Stomach (tissue), 9 donors: ENCODE data around the gene ICE1. TPM values are rescaled to one million over a fixed set of nuclear protein-coding genes. Genes with fewer than 3 reads are reported as not detected.

Experiments used
- DNase-seq, 2 donors: peaks; one replicate each; pipeline versions ENCODE4 v3.0.0 to v3.0.0-alpha.2; 2013 to 2019
- H3K27ac ChIP-seq, 5 donors: fragments of 200-600 bp in 4 of 5; sonication (generic) in 4 of 5; one replicate each; pipeline ENCODE4 v1.5.1; 2013 to 2019; ENCODE audit warnings: mild to moderate bottlenecking in 1 of 5, moderate library complexity in 1 of 5
- H3K27me3 ChIP-seq, 3 donors: fragments of 200-600 bp; sonication (generic); one replicate each; pipeline ENCODE4 v1.5.1; 2017 to 2019; ENCODE audit warnings: mixed run types in 1 of 3
- H3K36me3 ChIP-seq, 4 donors: fragments of 200-600 bp; sonication (generic); 1 replicate in 3 of 4; 2 replicates in 1 of 4; pipeline ENCODE4 v1.5.1; 2016 to 2019
- H3K4me1 ChIP-seq, 4 donors: fragments of 200-600 bp; sonication (generic); one replicate each; pipeline ENCODE4 v1.5.1; 2016 to 2019
- H3K4me3 ChIP-seq, 4 donors: fragments of 200-600 bp; sonication (generic) in 3 of 4; one replicate each; pipeline ENCODE4 v1.5.1; 2016 to 2019; ENCODE audit warnings: mild to moderate bottlenecking in 1 of 4
- H3K9me3 ChIP-seq, 4 donors: fragments of 200-600 bp; sonication (generic); one replicate each; pipeline ENCODE4 v1.5.1; 2016 to 2019
- EP300 ChIP-seq: sonication (generic); formaldehyde crosslinking; IDR thresholded peaks from one replicate; pipeline ENCODE4 v1.6.1; 2017; ENCODE audit warnings: antibody characterized with exemption
- POLR2A ChIP-seq, 4 donors: fragments of 450-650 bp; IDR thresholded peaks; one replicate each; pipeline ENCODE4 v1.6.1; 2016; ENCODE audit warnings: antibody characterized with exemption in 4 of 4, control low read depth in 2 of 4, mild to moderate bottlenecking in 1 of 4, moderate library complexity in 1 of 4
- POLR2AphosphoS5 ChIP-seq, 3 donors: sonication (generic); formaldehyde crosslinking; IDR thresholded peaks; one replicate each; pipeline ENCODE4 v1.6.1; 2016; ENCODE audit warnings: antibody characterized with exemption in 3 of 3
- WGBS, 5 donors: extraction: QIAGEN DNeasy Blood & Tissue Kit in 3 of 5; methylation state at CpG; one replicate each; pipeline versions ENCODE4 v1.1.5 to v1.1.7; 2013 to 2018; 5-methylcytosine and 5-hydroxymethylcytosine counted together
- intact Hi-C: fragments of 100-400 bp; cut with DNase I; formaldehyde crosslinking; loops from one replicate; pipeline ENCODE4 v1.15.1; 2023; ENCODE audit warnings: low total_unique reads
- polyA plus RNA-seq, 3 donors: library from polyadenylated mRNA; stranded (reverse); fragments of 200-250 nt; gene quantifications; one replicate each; pipeline ENCODE4 v1.2.3, GENCODE V29; 2013
- total RNA-seq, 5 donors: library from RNA; depleted of rRNA; stranded (reverse); fragments of >200 nt; gene quantifications; one replicate each; pipeline versions ENCODE4 v1.1.0 to v1.2.3, GENCODE V29; 2014 to 2016
- TF ChIP-seq, protein P1 (sequence below), 7 experiments: fragments of 450-650 bp in 4 of 7; fragments of 200-600 bp in 3 of 7; sonication (generic) in 3 of 7; IDR thresholded peaks; one replicate each; pipeline ENCODE4 v1.5.1; 2016 to 2019; ENCODE audit warnings: antibody characterized with exemption in 7 of 7, control low read depth in 2 of 7, mild to moderate bottlenecking in 1 of 7
- donor health status: healthy with polysubstance abuse.
- donor health status: Bipolar disorder and iron deficiency.
- donor health status: healthy.

The ICE1 gene
- total and polyA plus RNA-seq, 8 donors = 4.0 to 44.1 (median 16.7) TPM

DNA sequence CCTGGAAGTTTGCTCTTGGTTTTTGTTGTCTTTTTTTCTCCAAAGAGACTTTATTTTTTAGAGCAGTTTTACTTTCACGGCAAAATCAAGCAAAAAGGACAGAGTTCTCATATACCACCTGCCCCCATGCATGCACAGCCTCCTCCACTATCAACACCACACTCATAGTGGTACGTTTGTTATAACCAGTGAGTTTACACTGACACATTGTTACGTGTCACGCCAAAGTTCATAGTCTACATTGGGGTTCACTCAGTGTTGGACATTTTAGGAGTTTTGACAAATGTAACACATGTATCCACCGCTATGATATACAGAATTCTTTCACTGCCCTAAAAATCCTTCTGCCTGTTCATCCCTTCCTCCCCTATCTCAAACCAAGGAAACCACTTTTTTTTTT is 7.5 kb upstream of the ICE1 start:
- TF ChIP-seq POLR2AphosphoS5 (IDR thresholded peaks at IDR 0.05) (no peak), POLR2A (IDR thresholded peaks at IDR 0.05) (no peak), EP300 (no peak)
- TF ChIP-seq, protein P1, sequence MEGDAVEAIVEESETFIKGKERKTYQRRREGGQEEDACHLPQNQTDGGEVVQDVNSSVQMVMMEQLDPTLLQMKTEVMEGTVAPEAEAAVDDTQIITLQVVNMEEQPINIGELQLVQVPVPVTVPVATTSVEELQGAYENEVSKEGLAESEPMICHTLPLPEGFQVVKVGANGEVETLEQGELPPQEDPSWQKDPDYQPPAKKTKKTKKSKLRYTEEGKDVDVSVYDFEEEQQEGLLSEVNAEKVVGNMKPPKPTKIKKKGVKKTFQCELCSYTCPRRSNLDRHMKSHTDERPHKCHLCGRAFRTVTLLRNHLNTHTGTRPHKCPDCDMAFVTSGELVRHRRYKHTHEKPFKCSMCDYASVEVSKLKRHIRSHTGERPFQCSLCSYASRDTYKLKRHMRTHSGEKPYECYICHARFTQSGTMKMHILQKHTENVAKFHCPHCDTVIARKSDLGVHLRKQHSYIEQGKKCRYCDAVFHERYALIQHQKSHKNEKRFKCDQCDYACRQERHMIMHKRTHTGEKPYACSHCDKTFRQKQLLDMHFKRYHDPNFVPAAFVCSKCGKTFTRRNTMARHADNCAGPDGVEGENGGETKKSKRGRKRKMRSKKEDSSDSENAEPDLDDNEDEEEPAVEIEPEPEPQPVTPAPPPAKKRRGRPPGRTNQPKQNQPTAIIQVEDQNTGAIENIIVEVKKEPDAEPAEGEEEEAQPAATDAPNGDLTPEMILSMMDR (IDR thresholded peaks at IDR 0.05) = no peak
- Histone ChIP-seq H3K9me3 (no peaks in the 10 kb centered on the region), H3K4me3 (no peak overlapping the region), H3K4me1 (peaks cover 0 to 12% (median 2%) of the 10 kb centered on the region in 4 donors), H3K27me3 (no peaks in the 10 kb centered on the region), H3K36me3 (no peaks in the 10 kb centered on the region), H3K27ac (no peak overlapping the region)
- intact Hi-C loops = loop anchor here (5.0 kb wide), 1 partner anchor 268 kb away; no protein-coding TSS in a partner anchor
- DNase-seq = no peak
- 75 to 88% (median 85%) methylated on average over 5 of the region's 5 CpGs for WGBS, 5 donors

DNA sequence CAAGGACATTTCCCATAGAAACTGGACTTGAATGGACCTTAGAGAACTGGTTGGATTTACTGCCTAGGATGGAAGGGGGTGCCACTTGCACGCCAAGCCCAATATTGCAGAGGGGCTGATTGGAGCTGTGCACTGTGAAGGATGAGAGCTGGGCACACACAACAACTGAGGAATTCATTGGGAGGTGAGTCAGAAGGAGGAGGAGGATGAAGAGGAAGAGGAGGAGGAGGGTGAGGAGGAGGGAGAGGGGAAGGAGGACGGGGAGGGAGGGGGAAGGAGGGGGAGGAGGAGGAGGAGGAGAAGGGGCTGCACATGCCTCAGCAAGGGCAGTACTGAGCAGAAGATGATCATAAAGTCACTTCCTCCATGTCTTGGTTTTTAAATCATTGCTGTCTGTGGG is 5.7 kb upstream of the ICE1 start:
- no peak for DNase-seq
- Histone ChIP-seq H3K9me3 (no peaks in the 10 kb centered on the region), H3K4me1 (peaks cover 9 to 24% (median 16%) of the 10 kb centered on the region in 4 donors), H3K4me3 (no peak overlapping the region), H3K27me3 (no peaks in the 10 kb centered on the region), H3K27ac (no peak overlapping the region), H3K36me3 (no peaks in the 10 kb centered on the region)
- TF ChIP-seq POLR2AphosphoS5 (IDR thresholded peaks at IDR 0.05) (no peak), POLR2A (IDR thresholded peaks at IDR 0.05) (no peak), EP300 (no peak)
- TF ChIP-seq, protein P1 (IDR thresholded peaks at IDR 0.05) = no peak
- intact Hi-C loops = loop anchor here (5.0 kb wide), 1 partner anchor 269 kb away; no protein-coding TSS in a partner anchor
- WGBS, 5 donors = 56 to 84% (median 62%) methylated on average over 2 of the region's 2 CpGs

DNA sequence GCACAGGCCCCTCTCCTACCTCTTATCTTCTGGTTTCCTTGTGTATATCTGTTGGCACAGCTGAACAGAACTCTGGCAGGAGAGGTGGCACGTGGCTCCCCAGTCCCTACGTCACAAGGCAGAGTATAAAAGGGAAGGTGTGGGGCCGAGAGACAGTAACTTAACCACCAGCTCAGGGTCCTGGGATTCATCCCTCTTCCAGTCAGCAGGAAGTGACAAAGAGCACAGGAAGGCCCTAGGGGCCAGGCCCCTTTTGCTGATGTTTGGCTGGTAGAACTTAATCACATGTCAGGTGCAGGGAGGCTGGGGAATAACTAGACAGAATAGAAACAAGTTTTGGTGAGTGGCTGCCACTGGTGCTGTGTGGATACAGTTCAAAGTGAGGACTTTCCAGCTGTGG is 4.5 kb upstream of the ICE1 start:
- Histone ChIP-seq H3K9me3 (no peaks in the 10 kb centered on the region), H3K36me3 (no peaks in the 10 kb centered on the region), H3K4me1 (peaks cover 9 to 25% (median 17%) of the 10 kb centered on the region in 4 donors), H3K4me3 (no peak overlapping the region), H3K27me3 (no peaks in the 10 kb centered on the region), H3K27ac (no peak overlapping the region)
- WGBS, 5 donors = 61 to 76% (median 68%) methylated on average over 3 of the region's 3 CpGs
- intact Hi-C loops = loop anchor here (5.0 kb wide), 1 partner anchor 271 kb away; no protein-coding TSS in a partner anchor
- no peak for TF ChIP-seq EP300
- TF ChIP-seq, protein P1 (IDR thresholded peaks at IDR 0.05) = no peak
- no peak for TF ChIP-seq POLR2A (IDR thresholded peaks at IDR 0.05)
- no peak for TF ChIP-seq POLR2AphosphoS5 (IDR thresholded peaks at IDR 0.05)
- DNase-seq = no peak

DNA sequence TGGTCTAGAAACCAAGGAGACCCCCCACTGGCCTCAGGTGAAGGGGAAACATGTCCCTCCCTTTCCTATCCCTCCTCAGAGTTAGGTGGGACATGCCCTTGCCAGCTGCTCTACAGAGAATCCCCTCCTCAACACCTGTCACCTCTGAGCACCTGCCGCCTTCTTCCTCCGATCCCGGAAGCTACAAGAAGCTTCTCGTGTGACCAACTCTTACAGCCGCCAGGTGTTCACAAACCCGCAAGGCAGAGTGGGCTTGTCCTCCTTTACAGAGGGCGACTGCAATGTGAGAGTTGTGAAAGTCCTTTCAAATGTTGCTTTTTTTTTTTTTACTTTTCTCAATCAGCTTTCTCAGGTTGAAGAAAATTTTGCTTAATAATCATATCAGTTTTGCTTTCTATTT is 3.7 kb upstream of the ICE1 start:
- intact Hi-C loops = loop anchor here (5.0 kb wide), 1 partner anchor 271 kb away; no protein-coding TSS in a partner anchor
- Histone ChIP-seq H3K4me1 (peaks cover 15 to 33% (median 24%) of the 10 kb centered on the region in 4 donors), H3K4me3 (no peak overlapping the region), H3K27ac (no peak overlapping the region), H3K27me3 (no peaks in the 10 kb centered on the region), H3K36me3 (no peaks in the 10 kb centered on the region), H3K9me3 (no peaks in the 10 kb centered on the region)
- DNase-seq = peak in 1 of 2 donors; percentile 19
- TF ChIP-seq POLR2A (IDR thresholded peaks at IDR 0.05) = no peak
- TF ChIP-seq, protein P1 (IDR thresholded peaks at IDR 0.05) = no peak
- no peak for TF ChIP-seq POLR2AphosphoS5 (IDR thresholded peaks at IDR 0.05)
- TF ChIP-seq EP300 = no peak
- 81 to 92% (median 87%) methylated on average over 7 of the region's 7 CpGs for WGBS, 5 donors
